Nephron (organoid): Measurements from ENCODE around the gene VAPA.

Experiments
- H3K27ac Mint-ChIP-seq, 3 experiments: 2 replicates each; pipeline ENCODE4 v1.8.0; 2020; ENCODE audit warnings: mixed read lengths in 3 of 3, mild to moderate bottlenecking in 2 of 3, moderate library complexity in 1 of 3
- H3K27me3 Mint-ChIP-seq: 2 replicates; pipeline ENCODE4 v1.8.0; 2021; ENCODE audit warnings: low read depth, mild to moderate bottlenecking, moderate library complexity, mixed read lengths
- H3K36me3 Mint-ChIP-seq: 2 replicates; pipeline ENCODE4 v1.8.0; 2020; ENCODE audit warnings: low read depth, mixed read lengths
- H3K4me1 Mint-ChIP-seq: 2 replicates; pipeline ENCODE4 v1.8.0; 2020; ENCODE audit warnings: mixed read lengths
- H3K4me3 Mint-ChIP-seq, 3 experiments: 2 replicates each; pipeline ENCODE4 v1.8.0; 2020; ENCODE audit warnings: mild to moderate bottlenecking in 3 of 3, mixed read lengths in 3 of 3, moderate library complexity in 2 of 3
- H3K9me3 Mint-ChIP-seq: 2 replicates; pipeline ENCODE4 v1.8.0; 2020; ENCODE audit warnings: mixed read lengths
- CTCF ChIP-seq, 3 experiments: fragments of 200-600 bp; sonication (generic); IDR thresholded peaks; one replicate each; pipeline ENCODE4 v1.5.0; 2021; ENCODE audit warnings: antibody characterized with exemption in 3 of 3; ENCODE audit not compliant: unreplicated experiment in 3 of 3

VAPA gene

GRCh38 chr18:10003281-10003680 is 89.5 kb downstream of the VAPA start:
- TF ChIP-seq CTCF (IDR thresholded peaks at IDR 0.05; ENCODE audit: unreplicated experiment in 3 of 3) = no peak
- H3K27me3 Mint-ChIP-seq = peaks cover 9% of the 10 kb centered on the region
- peaks cover 6% of the 10 kb centered on the region for H3K36me3 Mint-ChIP-seq
- peaks cover 25% of the 10 kb centered on the region for H3K9me3 Mint-ChIP-seq
- no peak overlapping the region for H3K27ac Mint-ChIP-seq
- no peak overlapping the region for H3K4me3 Mint-ChIP-seq
- H3K4me1 Mint-ChIP-seq = peaks cover 13% of the 10 kb centered on the region

GRCh38 chr18:10003866-10004265 is 90.0 kb downstream of the VAPA start:
- H3K4me3 Mint-ChIP-seq = no peak overlapping the region
- no peak for TF ChIP-seq CTCF (IDR thresholded peaks at IDR 0.05; ENCODE audit: unreplicated experiment in 3 of 3)
- H3K27ac Mint-ChIP-seq = no peak overlapping the region
- peaks cover 4% of the 10 kb centered on the region for H3K36me3 Mint-ChIP-seq
- peaks cover 11% of the 10 kb centered on the region for H3K27me3 Mint-ChIP-seq
- H3K4me1 Mint-ChIP-seq = peaks cover 13% of the 10 kb centered on the region
- peaks cover 19% of the 10 kb centered on the region for H3K9me3 Mint-ChIP-seq

- peak; percentile 15 to 31 (median 26) for TF ChIP-seq CTCF (IDR thresholded peaks at IDR 0.05; ENCODE audit: unreplicated experiment in 3 of 3)
- Mint-ChIP-seq H3K27ac (peak overlapping the region; percentile 76 to 86 (median 82)), H3K9me3 (peaks cover 2% of the 10 kb centered on the region), H3K27me3 (peaks cover 22% of the 10 kb centered on the region), H3K36me3 (no peaks in the 10 kb centered on the region), H3K4me3 (no peak overlapping the region), H3K4me1 (peaks cover 28% of the 10 kb centered on the region)
Observed at GRCh38 chr18:10006311-10006893, 92.6 kb downstream of the VAPA start.

- no peak overlapping the region for H3K4me3 Mint-ChIP-seq
Observed at GRCh38 chr18:10008006-10008647, 94.3 kb downstream of the VAPA start.

More at GRCh38 chr18:10008006-10008647, 94.3 kb downstream of the VAPA start:
- H3K9me3 Mint-ChIP-seq = no peaks in the 10 kb centered on the region
- no peak for TF ChIP-seq CTCF (IDR thresholded peaks at IDR 0.05; ENCODE audit: unreplicated experiment in 3 of 3)
- H3K27ac Mint-ChIP-seq = no peak overlapping the region
- H3K4me1 Mint-ChIP-seq = peaks cover 28% of the 10 kb centered on the region
- H3K36me3 Mint-ChIP-seq = no peaks in the 10 kb centered on the region
- H3K27me3 Mint-ChIP-seq = peaks cover 22% of the 10 kb centered on the region
